H1 (cell line): ENCODE data around the gene SEC14L6. TPM values are rescaled to one million over a fixed set of nuclear protein-coding genes. Genes with fewer than 3 reads are reported as not detected.

Experiments
- CTCF ChIA-PET: fragments of 300-600 bp; sonication (Branson Sonifier 250); formaldehyde crosslinking; loops from one replicate; lab custom pipeline; 2021; ENCODE audit not compliant: partially characterized antibody; lab: Charles Lee
- POLR2A ChIA-PET: fragments of 300-600 bp; sonication (Branson Sonifier 250); formaldehyde crosslinking; loops from one replicate; lab custom pipeline; 2021; ENCODE audit warnings: inconsistent platforms; ENCODE audit not compliant: partially characterized antibody; lab: Charles Lee
- DNase-seq, 2 experiments: peaks; one replicate each; pipeline versions ENCODE4 v3.0.0 to v3.0.0-alpha.2; 2010 to 2022; ENCODE audit warnings: low spot score in 2 of 2, low read depth in 1 of 2, mixed read lengths in 1 of 2
- FAIRE-seq: peaks from 2 replicates; lab custom pipeline; 2011; peaks lifted over from hg19 to GRCh38; lab: Jason Lieb, UNC
- H2AFZ ChIP-seq: 2 replicates; pipeline ENCODE4 v1.8.1; 2012; ENCODE audit warnings: low read length, inconsistent platforms
- H2AK5ac ChIP-seq: 2 replicates; pipeline ENCODE4 v1.6.1; 2013; ENCODE audit warnings: low read depth, low read length
- H2BK120ac ChIP-seq: replicated peaks from 2 replicates; pipeline ENCODE3; 2013; ENCODE audit warnings: low read depth, low read length, inconsistent platforms
- H2BK12ac ChIP-seq: 2 replicates; pipeline ENCODE4 v1.6.1; 2013; ENCODE audit warnings: low read depth, low read length
- H2BK15ac ChIP-seq: 2 replicates; pipeline ENCODE4 v1.6.1; 2013; ENCODE audit warnings: low read length
- H2BK20ac ChIP-seq: 2 replicates; pipeline ENCODE4 v1.6.1; 2013; ENCODE audit warnings: low read length
- H2BK5ac ChIP-seq: 2 replicates; pipeline ENCODE4 v1.6.1; 2013; ENCODE audit warnings: low read depth, low read length
- H3K14ac ChIP-seq: 2 replicates; pipeline ENCODE4 v1.6.1; 2013; ENCODE audit warnings: inconsistent platforms; ENCODE audit not compliant: insufficient read length
- H3K18ac ChIP-seq: 2 replicates; pipeline ENCODE4 v1.6.1; 2013; ENCODE audit warnings: low read length; ENCODE audit errors: extremely low read depth
- H3K23ac ChIP-seq: 2 replicates; pipeline ENCODE4 v1.6.1; 2013; ENCODE audit warnings: inconsistent platforms; ENCODE audit not compliant: insufficient read length
- H3K23me2 ChIP-seq: 2 replicates; pipeline ENCODE4 v1.6.1; 2013; ENCODE audit warnings: low read depth, low read length
- H3K27ac ChIP-seq: 2 replicates; pipeline ENCODE4 v1.6.1; 2011; ENCODE audit warnings: low read depth, low read length, inconsistent platforms
- H3K27me3 ChIP-seq, 4 experiments: replicated peaks in 1 of 4; 1 replicate in 1 of 4; 2 replicates in 3 of 4; pipeline versions ENCODE4 v1.6.1 to v1.8.1; 2011 to 2013; ENCODE audit warnings: low read length in 3 of 4, mild to moderate bottlenecking in 3 of 4, inconsistent platforms in 2 of 4, mixed read lengths in 2 of 4, moderate library complexity in 1 of 4; ENCODE audit not compliant: control insufficient read depth in 3 of 4, insufficient read depth in 3 of 4; ENCODE audit errors: extremely low read depth in 1 of 4
- H3K36me3 ChIP-seq, 4 experiments: 2 replicates each; pipeline versions ENCODE4 v1.6.1 to v1.8.1; 2011 to 2013; ENCODE audit warnings: mild to moderate bottlenecking in 4 of 4, low read length in 3 of 4, moderate library complexity in 2 of 4, control low read depth in 1 of 4, inconsistent platforms in 1 of 4; ENCODE audit not compliant: insufficient read depth in 4 of 4, control insufficient read depth in 2 of 4
- H3K4ac ChIP-seq: replicated peaks from 2 replicates; pipeline ENCODE3; 2013; ENCODE audit warnings: low read length, low read depth, mixed read lengths, inconsistent platforms; ENCODE audit not compliant: insufficient read length
- H3K4me1 ChIP-seq, 4 experiments: replicated peaks in 1 of 4; 1 replicate in 1 of 4; 2 replicates in 3 of 4; pipeline versions ENCODE4 v1.6.1 to v1.8.1; 2011 to 2013; ENCODE audit warnings: low read length in 3 of 4, inconsistent platforms in 2 of 4, mixed read lengths in 1 of 4; ENCODE audit not compliant: insufficient read depth in 4 of 4, control insufficient read depth in 3 of 4
- H3K4me2 ChIP-seq, 2 experiments: 2 replicates each; pipeline versions ENCODE4 v1.6.1 to v1.8.1; 2011 to 2013; ENCODE audit warnings: low read depth in 2 of 2, low read length in 2 of 2, control low read depth in 1 of 2, inconsistent platforms in 1 of 2, mild to moderate bottlenecking in 1 of 2; ENCODE audit not compliant: insufficient read depth in 1 of 2
- H3K4me3 ChIP-seq, 4 experiments: fragments of 200-600, 300-600 bp in 1 of 4; sonication (generic), shearing (Covaris generic), sonication (Bioruptor Twin) in 1 of 4; 2 replicates each; pipeline versions ENCODE4 v1.5.1 to v1.8.1; 2011 to 2016; ENCODE audit warnings: low read length in 4 of 4, low read depth in 3 of 4, control low read depth in 2 of 4, inconsistent platforms in 2 of 4, mild to moderate bottlenecking in 2 of 4, mixed read lengths in 1 of 4, moderate library complexity in 1 of 4; ENCODE audit not compliant: insufficient read depth in 2 of 4; ENCODE audit errors: extremely low read depth in 1 of 4
- H3K56ac ChIP-seq: replicated peaks from 2 replicates; pipeline ENCODE3; 2013; ENCODE audit warnings: low read depth, mild to moderate bottlenecking, mixed read lengths, low read length, inconsistent platforms; ENCODE audit not compliant: insufficient read length
- H3K79me1 ChIP-seq: 2 replicates; pipeline ENCODE4 v1.6.1; 2013; ENCODE audit warnings: low read depth, low read length, control low read depth
- H3K79me2 ChIP-seq, 2 experiments: 2 replicates each; pipeline versions ENCODE4 v1.6.1 to v1.8.1; 2012 to 2013; ENCODE audit warnings: low read length in 2 of 2, mild to moderate bottlenecking in 2 of 2, inconsistent platforms in 1 of 2; ENCODE audit not compliant: insufficient read depth in 2 of 2, control insufficient read depth in 1 of 2
- H3K9ac ChIP-seq, 4 experiments: replicated peaks in 1 of 4; 1 replicate in 1 of 4; 2 replicates in 3 of 4; pipeline versions ENCODE4 v1.6.1 to v1.8.1; 2011 to 2013; ENCODE audit warnings: low read depth in 3 of 4, low read length in 3 of 4, control low read depth in 2 of 4, mild to moderate bottlenecking in 2 of 4, moderate library complexity in 2 of 4, inconsistent platforms in 1 of 4; ENCODE audit errors: extremely low read depth in 1 of 4
- H3K9me3 ChIP-seq, 2 experiments: 2 replicates each; pipeline versions ENCODE4 v1.6.1 to v1.8.1; 2012 to 2013; ENCODE audit warnings: mild to moderate bottlenecking in 2 of 2, moderate library complexity in 2 of 2, control low read depth in 1 of 2, inconsistent platforms in 1 of 2, low read depth in 1 of 2, low read length in 1 of 2, mixed read lengths in 1 of 2; ENCODE audit not compliant: insufficient read depth in 2 of 2
- H4K20me1 ChIP-seq, 2 experiments: replicated peaks in 1 of 2; 2 replicates each; pipeline versions ENCODE3 to v1.8.1; 2011 to 2013; ENCODE audit warnings: inconsistent platforms in 2 of 2, low read length in 2 of 2, mild to moderate bottlenecking in 1 of 2; ENCODE audit not compliant: insufficient read depth in 2 of 2, control insufficient read depth in 1 of 2
- H4K5ac ChIP-seq: 2 replicates; pipeline ENCODE4 v1.6.1; 2013; ENCODE audit warnings: low read length, low read depth, mixed read lengths, inconsistent platforms; ENCODE audit not compliant: insufficient read length
- H4K8ac ChIP-seq: 2 replicates; pipeline ENCODE4 v1.8.0; 2013; ENCODE audit warnings: mild to moderate bottlenecking, moderate library complexity, low read length, inconsistent platforms; ENCODE audit not compliant: insufficient read depth; ENCODE audit errors: extremely low read depth
- H4K91ac ChIP-seq: replicated peaks from 2 replicates; pipeline ENCODE3; 2013; ENCODE audit warnings: low read length, mixed read lengths, inconsistent platforms; ENCODE audit not compliant: insufficient read length
- CBX5 ChIP-seq: fragments of 300-800, 300-1000 bp; sonication (generic); IDR thresholded peaks from 2 replicates; pipeline ENCODE4 v1.7.1; 2016; ENCODE audit warnings: antibody characterized with exemption, low read length, low read depth
- CBX8 ChIP-seq: fragments of 300-800, 300-1000 bp; sonication (generic); IDR thresholded peaks from 2 replicates; pipeline ENCODE4 v1.7.1; 2016; ENCODE audit warnings: low read depth, low read length, borderline replicate concordance
- EGR1 ChIP-seq: IDR thresholded peaks from 2 replicates; pipeline ENCODE4 v1.6.1; 2011; ENCODE audit warnings: low read depth, low read length, borderline replicate concordance
- EP300 ChIP-seq, 2 experiments: IDR thresholded peaks; 1 replicate in 1 of 2; 2 replicates in 1 of 2; pipeline ENCODE4 v1.6.1; 2011 to 2012; ENCODE audit warnings: low read depth in 2 of 2, low read length in 2 of 2, mild to moderate bottlenecking in 2 of 2, borderline replicate concordance in 1 of 2, inconsistent platforms in 1 of 2, moderate library complexity in 1 of 2
- JUN ChIP-seq: IDR thresholded peaks from 2 replicates; pipeline ENCODE4 v1.6.1; 2011; ENCODE audit warnings: low read depth, mild to moderate bottlenecking, improper control_type of control experiment, low read length
- NRF1 ChIP-seq: IDR thresholded peaks from 2 replicates; pipeline ENCODE4 v1.6.1; 2011; ENCODE audit warnings: mild to moderate bottlenecking, low read depth, low read length, improper control_type of control experiment
- POLR2AphosphoS5 ChIP-seq: IDR thresholded peaks from 2 replicates; pipeline ENCODE4 v1.6.1; 2011; ENCODE audit warnings: low read depth, low read length
- POU5F1 ChIP-seq: IDR thresholded peaks from 2 replicates; pipeline ENCODE4 v1.6.1; 2011; ENCODE audit warnings: low read depth, mild to moderate bottlenecking, low read length, moderate library complexity
- RFX5 ChIP-seq: IDR thresholded peaks from 2 replicates; pipeline ENCODE4 v1.6.1; 2011; ENCODE audit warnings: low read depth, low read length, improper control_type of control experiment, borderline replicate concordance
- SIX5 ChIP-seq: IDR thresholded peaks from 2 replicates; pipeline ENCODE4 v1.6.1; 2011; ENCODE audit warnings: mild to moderate bottlenecking, low read depth, low read length
- TBP ChIP-seq: IDR thresholded peaks from 2 replicates; pipeline ENCODE4 v1.6.1; 2011; ENCODE audit warnings: low read depth, low read length, improper control_type of control experiment
- TEAD4 ChIP-seq: IDR thresholded peaks from 2 replicates; pipeline ENCODE4 v1.6.1; 2012; ENCODE audit warnings: low read depth, low read length, inconsistent platforms, mixed read lengths
- WGBS, 2 experiments: shearing (Covaris generic) in 1 of 2; methylation state at CpG; one replicate each; pipeline versions ENCODE4 v1.1.6 to v1.1.7; 2013 to 2015; ENCODE audit warnings: low lambda C conversion rate in 2 of 2, mixed read lengths in 2 of 2, inconsistent platforms in 1 of 2, low coverage in 1 of 2, missing lambda C conversion rate in 1 of 2; ENCODE audit not compliant: insufficient replicate concordance in 2 of 2, insufficient coverage in 1 of 2, insufficient read length in 1 of 2; ENCODE audit errors: extremely low coverage in 1 of 2, missing lambda C conversion rate in 1 of 2; 5-methylcytosine and 5-hydroxymethylcytosine counted together
- polyA plus RNA-seq, 7 experiments: library from polyadenylated mRNA; depleted of rRNA in 3 of 7; stranded (reverse) in 5 of 7; unstranded in 2 of 7; fragments of >200 nt in 5 of 7; fragments of 200-250 nt in 2 of 7; gene quantifications; 1 replicate in 5 of 7; 2 replicates in 1 of 7; 4 replicates in 1 of 7; pipeline versions ENCODE4 v1.2.1 to v1.2.3, GENCODE V29; 2011 to 2013; ENCODE audit warnings: missing spikeins in 2 of 7, mixed read lengths in 2 of 7
- total RNA-seq: library from RNA; stranded (reverse); fragmentation: NEBNext Ultra II Directional; extraction: Animal tissue kit (Norgen Biotek cat#: 25700); gene quantifications from 2 replicates; pipeline ENCODE4 v1.2.1, GENCODE V29; 2021
- TF ChIP-seq, protein P1 (sequence below): IDR thresholded peaks from 2 replicates; pipeline ENCODE4 v1.6.1; 2011; ENCODE audit warnings: low read length, improper control_type of control experiment

The SEC14L6 gene
- total and polyA plus RNA-seq, 2 of the 8 experiments (the other 6 are each of a cell fraction or from before 2014, with no cell fraction given): 0.63 to 2.1 TPM

DNA sequence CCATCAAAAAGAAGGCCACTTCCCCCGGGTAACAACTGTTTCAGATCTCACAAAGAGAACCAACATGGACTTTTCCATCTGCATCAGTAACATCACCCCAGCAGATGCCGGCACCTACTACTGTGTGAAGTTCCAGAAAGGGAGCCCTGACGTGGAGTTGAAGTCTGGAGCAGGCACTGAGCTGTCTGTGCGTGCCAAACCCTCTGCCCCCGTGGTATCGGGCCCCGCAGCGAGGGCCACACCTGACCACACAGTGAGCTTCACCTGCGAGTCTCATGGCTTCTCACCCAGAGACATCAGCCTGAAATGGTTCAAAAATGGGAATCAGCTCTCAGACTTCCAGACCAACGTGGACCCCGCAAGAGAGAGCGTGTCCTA is 3.7 kb downstream of the SEC14L6 start:
- Histone ChIP-seq H2BK12ac (no peak overlapping the region; the same call in 1 of the 2 replicates), H4K91ac (no peak overlapping the region), H3K79me2 (no peaks in the 10 kb centered on the region), H3K79me1 (no peaks in the 10 kb centered on the region), H3K14ac (no peak overlapping the region), H2BK20ac (no peak overlapping the region), H3K23me2 (peaks cover 3% of the 10 kb centered on the region), H3K4me1 (peaks cover 0 to 5% (median 4%) of the 10 kb centered on the region in 4 experiments; a peak in 2 of 7 replicates), H4K8ac (no peak overlapping the region), H2BK5ac (no peak overlapping the region), H3K9me3 (no peaks in the 10 kb centered on the region), H3K4me3 (peak overlapping the region; percentile 23 to 68 (median 40)), H2BK120ac (no peak overlapping the region), H2AK5ac (0 out of 2 replicates have a peak overlapping the region, but pooled peaks have one; percentile 4), H3K36me3 (no peaks in the 10 kb centered on the region), H3K56ac (no peak overlapping the region), H3K18ac (peak overlapping the region; percentile 78; the same call in 1 of the 2 replicates), H2AFZ (peak overlapping the region; percentile 34; the same call in 1 of the 2 replicates), H3K4me2 (peak overlapping the region; percentile 58 to 69), H4K5ac (no peak overlapping the region), H3K4ac (no peak overlapping the region), H3K9ac (no peak overlapping the region), H3K27ac (no peak overlapping the region), H3K23ac (no peak overlapping the region), H3K27me3 (peaks cover 5 to 13% (median 11%) of the 10 kb centered on the region in 4 experiments), H4K20me1 (no peaks in the 10 kb centered on the region), H2BK15ac (no peak overlapping the region)
- FAIRE-seq (no peak), DNase-seq (no peak)
- WGBS, 2 experiments: 89% methylated on average over 12 of the region's 12 CpGs; no CpG with 5 or more reads in 1 of the 2 experiments
- POLR2A ChIA-PET: interaction anchor here (0.9 to 1.5 kb wide), 4 partner anchors 9 to 117 kb away, joined by 3 read pairs; partner anchors contain the start of gene MTFP1
- CTCF ChIA-PET: interaction anchor here (1.0 to 3.1 kb wide), 4 partner anchors 11 to 98 kb away, joined by 3 to 15 read pairs (median 5); no protein-coding TSS in a partner anchor
- no peak for TF ChIP-seq POU5F1
- no peak for TF ChIP-seq TEAD4
- TF ChIP-seq POLR2AphosphoS5: no peak
- TF ChIP-seq JUN: no peak
- no peak for TF ChIP-seq EGR1
- TF ChIP-seq TBP: no peak
- TF ChIP-seq, protein P1, sequence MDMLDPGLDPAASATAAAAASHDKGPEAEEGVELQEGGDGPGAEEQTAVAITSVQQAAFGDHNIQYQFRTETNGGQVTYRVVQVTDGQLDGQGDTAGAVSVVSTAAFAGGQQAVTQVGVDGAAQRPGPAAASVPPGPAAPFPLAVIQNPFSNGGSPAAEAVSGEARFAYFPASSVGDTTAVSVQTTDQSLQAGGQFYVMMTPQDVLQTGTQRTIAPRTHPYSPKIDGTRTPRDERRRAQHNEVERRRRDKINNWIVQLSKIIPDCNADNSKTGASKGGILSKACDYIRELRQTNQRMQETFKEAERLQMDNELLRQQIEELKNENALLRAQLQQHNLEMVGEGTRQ: no peak
- TF ChIP-seq CBX8: no peak
- no peak for TF ChIP-seq SIX5
- TF ChIP-seq NRF1: no peak
- no peak for TF ChIP-seq EP300 (IDR thresholded peaks at IDR 0.05; ENCODE audit: borderline replicate concordance in 1 of 2, low read depth in 2 of 2, low read length in 2 of 2)
- TF ChIP-seq RFX5: no peak
- TF ChIP-seq CBX5: no peak
